HT-29 (cell line): Measurements from ENCODE around the gene SS18L1. TPM values are rescaled to one million over a fixed set of nuclear protein-coding genes. Genes with fewer than 3 reads are reported as not detected.

Experiments used
- DNase-seq: peaks from one replicate; pipeline ENCODE4 v3.0.0-alpha.2; 2015; ENCODE audit warnings: low spot score
- total RNA-seq: library from RNA; depleted of rRNA; stranded (reverse); fragments of >200 nt; shearing (Covaris generic); gene quantifications from 2 replicates; pipeline ENCODE4 v1.2.3, GENCODE V29; 2014

The SS18L1 gene
- total RNA-seq, 1 experiment from 2014 or later: 65.8 TPM

DNA sequence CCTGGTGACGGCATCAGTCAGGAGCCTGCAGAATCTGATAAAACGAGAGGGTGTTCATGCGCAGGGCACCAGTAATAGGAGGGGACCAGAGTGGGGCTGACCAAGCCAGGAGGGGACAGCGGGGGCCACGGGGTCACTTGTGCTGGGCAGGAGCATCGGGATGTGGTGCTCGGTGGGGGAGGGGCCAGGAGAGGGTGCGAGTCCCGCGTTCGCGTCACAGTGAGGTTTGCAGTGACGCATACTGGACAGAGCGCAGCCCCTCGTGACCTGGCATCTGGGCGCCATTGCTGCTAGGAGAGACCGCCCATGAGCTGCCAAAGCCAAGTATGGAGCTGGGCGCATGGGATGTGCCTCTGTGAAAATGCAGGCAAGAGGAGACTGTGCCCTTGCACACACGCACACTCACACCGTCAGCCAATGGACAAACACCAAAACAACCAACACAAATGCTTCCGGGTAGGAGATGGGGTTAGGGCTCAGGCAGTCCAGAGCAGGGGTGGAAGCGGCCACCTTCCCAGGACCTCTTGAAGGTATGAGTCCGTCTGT lies 25.4 kb downstream of the SS18L1 start:
- no peak for DNase-seq

DNA sequence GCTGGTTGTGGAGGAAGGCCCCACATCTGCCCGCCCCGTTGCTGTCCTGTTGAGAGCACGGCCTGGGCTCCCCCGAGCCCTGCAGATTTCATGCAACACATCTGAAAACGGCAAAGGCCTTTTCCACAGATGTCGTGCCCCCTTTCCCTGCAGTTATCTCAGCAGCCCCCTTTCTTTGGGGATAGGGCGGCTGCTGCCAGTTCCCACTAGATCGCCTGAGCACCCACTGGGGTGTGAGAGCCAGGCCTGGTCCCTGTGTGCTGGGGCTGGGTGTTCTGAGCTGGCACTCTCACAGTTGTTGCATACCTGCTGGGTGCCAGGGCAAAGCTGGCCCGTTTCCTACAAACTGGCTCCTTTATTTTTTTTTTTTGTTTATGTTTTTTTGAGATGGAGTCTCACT lies 27.0 kb downstream of the SS18L1 start:
- no peak for DNase-seq

DNA sequence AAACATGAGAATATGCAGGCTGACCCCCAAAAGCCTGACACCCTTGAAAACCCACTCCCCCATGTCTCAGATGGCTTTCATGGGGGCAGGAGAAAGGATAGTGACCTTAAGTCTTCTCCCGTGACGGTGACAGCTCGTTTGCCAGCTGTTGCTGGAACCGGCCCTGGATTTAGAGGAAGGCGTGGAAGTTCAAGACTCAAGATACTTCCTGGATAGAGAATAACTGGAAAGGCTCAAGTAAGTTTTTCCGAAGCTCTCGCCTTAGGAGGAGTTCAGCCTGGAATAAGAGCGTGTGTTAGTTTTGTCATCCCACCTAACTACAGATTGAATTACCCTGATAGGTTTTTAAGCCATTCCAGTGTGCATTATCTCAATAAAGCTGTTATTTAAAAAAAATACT lies 27.7 kb downstream of the SS18L1 start:
- DNase-seq: no peak

DNA sequence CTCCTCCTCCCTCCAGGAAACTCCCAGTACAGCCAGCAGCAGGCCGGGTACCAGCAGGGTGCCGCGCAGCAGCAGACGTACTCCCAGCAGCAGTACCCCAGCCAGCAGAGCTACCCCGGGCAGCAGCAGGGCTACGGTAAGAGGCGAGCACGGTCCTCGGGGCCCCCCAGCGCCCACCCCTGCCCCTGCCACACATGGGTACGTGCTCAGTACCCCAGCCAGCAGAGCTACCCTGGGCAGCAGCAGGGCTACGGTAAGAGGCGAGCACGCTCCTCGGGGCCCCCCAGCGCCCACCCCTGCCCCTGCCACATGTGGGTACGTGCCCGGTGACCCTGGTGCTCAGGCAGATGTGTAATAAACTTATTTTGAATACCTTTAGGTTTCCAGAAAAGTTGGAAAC lies 29.1 kb downstream of the SS18L1 start:
- no peak for DNase-seq

DNA sequence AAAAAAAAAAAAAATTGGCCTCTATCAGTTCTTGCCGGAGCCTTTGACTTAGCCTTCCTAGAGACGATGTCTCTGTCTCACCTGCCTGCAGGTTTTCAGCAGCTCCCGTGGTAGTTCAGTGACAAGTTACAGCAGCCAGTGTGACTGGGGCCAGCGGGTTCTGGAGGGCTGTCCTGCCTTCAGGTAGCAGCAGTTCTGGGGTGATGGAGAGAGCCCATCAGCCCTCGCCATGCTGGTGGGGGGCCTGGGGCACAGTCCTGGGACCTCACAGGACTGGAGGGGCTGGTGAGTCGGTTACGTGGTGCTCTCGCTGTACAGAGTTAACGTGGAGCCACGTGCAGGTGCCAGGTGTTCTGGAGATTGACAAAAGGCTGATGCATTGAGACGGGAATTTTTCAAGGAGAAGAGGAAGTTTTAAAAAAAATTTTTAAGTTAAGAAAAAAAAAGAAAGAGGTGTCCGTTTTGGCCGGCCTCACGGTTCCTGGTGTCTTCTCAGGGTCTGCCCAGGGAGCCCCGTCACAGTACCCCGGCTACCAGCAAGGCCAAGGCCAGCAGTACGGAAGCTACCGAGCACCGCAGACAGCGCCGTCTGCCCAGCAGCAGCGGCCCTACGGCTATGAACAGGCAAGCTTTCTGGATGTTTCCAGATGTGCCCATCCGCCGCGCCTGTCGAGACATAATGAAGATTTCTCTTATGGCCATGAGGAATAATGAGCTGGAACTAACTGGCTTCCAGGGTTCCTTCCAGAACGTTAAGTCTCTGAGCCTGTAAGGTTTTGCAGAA lies 30.6 kb downstream of the SS18L1 start:
- DNase-seq: no peak

DNA sequence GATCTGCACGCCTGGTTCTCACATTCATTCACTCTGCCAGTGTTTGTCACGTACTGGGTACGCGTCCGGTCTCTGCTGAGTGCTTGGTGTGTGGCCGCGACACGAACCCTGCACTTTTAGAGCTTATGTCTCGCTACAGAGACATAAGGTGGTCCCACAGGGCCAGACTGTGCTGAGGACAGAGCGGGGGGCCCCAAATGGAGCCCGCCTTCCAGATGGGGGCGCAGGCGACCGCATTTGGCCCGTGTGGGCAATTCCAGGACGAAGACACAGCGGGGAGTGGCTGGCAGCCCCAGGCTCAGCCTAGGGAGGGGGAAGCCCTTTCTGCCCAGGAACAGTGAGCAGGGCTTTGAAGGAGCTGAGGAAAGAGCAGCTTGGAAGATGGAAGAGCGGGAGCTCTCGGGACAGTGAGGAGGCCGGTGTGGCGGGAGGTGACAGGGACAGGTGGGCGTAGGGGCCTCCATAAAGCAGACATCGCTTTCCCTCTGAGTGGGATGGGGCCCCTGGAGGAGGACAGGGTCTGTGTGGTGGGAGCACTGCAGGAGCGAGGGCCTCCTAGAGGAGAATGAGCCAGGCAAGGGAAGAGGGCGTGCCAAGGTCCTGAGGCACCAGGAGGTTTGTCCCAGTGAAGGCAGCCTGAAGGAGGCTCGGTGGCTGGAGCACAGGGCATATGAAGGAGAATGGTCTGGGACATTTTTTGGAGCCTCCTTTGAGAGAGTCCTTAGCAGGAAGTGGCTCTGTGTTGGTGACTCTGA lies 31.5 kb downstream of the SS18L1 start:
- DNase-seq: no peak

DNA sequence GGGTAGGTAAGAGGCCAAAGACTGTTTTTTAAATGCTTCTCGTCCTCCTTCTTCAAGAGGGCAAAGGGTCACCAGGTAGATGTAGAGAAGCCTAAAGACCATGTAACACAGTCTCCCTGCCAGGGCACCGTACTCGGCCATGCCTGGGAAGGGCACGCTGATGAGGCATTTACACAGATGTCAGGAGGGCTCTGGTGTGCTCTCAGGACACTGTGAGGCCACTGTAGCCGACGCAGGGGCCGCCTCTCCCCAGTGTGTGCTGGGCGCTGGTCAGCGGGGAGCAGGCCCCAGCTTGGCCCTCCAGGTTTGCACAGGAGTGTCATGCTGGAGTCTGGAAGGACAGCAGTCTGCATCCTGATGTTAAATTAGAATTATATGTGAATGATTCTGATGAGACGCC lies 32.1 kb downstream of the SS18L1 start:
- DNase-seq: no peak

DNA sequence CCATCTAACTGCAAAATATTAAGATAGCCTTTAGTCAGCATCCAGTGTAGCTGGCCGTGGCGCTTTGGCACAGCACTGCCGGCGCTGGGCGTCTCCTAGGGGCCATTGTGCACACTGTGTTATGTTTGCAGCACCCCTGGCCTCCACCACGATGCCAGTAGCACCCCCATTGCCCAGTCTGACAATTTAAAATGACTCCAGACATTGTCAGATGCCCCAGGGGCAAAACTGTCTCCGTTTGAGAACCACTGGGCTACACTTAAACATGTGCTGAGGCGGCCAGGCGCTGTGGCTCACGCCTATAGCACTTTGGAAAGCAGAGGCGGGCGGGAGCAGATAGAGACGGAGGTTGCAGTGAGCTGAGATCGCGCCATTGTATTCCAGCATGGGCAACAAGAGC lies 33.3 kb downstream of the SS18L1 start:
- DNase-seq: no peak

DNA sequence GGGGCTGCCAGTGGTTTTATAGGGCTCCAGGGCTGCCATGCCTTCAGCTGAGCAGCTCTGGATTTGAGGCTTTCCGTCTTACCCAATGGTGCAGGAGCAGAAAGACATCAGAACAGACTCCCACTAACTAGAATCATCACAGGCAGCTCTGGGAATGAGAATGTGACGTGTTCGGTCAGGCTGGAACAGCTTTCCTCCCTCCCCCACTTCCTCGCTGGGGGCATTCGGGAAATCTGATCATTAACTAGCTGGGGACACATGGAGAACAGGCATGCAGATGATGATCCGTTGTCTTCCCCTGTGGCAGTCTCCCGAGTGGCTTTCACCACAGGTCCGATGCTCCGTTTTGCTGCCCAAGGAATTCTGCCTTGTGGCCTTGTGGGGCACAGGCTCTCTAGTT lies 33.7 kb downstream of the SS18L1 start:
- DNase-seq: no peak

DNA sequence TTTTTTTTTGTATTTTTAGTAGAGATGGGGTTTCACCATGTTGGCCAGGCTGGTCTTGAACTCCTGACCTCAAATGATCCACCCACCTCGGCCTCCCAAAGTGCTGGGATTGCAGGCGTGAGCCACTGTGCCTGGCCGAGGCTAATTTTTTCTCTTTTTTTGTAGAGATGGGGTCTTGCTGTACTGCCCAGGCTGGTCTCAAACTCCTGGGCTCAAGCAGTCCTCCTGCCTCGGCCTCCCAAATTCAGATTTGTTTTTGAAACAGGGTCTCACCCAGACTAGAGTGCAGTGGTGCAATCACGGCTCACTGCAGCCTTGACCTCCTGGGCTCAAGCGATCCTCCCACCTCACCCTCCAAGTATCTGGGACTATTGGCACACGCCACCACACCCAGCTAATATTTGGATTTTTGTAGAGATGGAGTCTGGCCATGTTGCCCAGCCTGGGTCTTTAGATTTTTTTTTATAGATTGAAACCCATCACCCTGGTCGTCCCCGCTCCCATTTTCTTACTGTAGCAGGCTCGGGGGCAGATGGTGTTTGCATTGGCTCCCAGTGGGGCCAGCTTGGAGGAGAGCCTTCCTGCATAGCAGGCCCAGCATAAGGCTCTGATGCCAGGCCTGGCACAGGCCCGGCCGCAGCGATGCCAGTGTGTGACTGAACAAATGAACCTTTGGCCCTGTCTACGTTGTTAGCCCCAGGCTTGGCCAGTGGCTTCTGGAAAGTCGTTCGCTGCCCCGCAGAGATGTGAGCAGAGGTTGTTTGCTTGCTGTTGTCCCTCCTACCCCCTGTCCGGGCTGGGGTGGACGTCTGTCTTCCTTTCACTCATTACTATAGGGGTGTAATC lies 35.0 kb downstream of the SS18L1 start:
- DNase-seq: no peak

DNA sequence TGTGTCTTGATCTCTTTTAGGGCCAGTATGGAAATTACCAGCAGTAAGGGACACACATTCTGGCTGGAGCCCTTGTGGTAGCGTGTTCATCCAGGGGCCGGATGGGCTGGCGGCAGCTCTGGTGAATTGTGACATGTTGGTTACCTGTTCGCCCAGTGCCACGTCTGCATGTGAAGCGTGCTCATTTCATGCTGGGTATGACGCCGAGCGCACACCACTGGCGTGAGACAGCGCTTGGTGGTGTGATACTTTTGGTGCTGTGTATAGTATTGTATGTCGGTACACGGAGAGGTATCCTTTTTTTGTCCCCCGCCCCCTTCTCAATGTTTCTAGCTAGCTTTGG lies 35.6 kb downstream of the SS18L1 start:
- no peak for DNase-seq

DNA sequence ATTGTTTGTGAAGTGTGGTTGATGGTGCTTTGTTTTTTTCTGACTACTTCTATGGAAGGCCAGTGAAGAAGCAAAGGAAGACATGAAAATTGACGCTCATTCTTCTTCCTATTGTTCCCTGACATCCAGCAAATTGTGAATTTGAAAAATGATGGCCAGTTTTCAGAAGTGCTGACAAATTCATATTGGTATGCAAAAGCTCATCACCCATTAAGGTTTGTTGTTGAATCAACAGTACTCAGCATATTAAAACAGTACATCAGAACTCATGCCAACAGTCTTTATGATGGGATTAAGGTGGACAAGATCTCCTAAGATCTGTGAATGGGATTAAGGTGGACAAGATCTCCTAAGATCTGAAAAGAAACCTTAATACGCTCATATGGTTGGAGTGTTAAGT lies 38.2 kb downstream of the SS18L1 start:
- peak; percentile 4 for DNase-seq

DNA sequence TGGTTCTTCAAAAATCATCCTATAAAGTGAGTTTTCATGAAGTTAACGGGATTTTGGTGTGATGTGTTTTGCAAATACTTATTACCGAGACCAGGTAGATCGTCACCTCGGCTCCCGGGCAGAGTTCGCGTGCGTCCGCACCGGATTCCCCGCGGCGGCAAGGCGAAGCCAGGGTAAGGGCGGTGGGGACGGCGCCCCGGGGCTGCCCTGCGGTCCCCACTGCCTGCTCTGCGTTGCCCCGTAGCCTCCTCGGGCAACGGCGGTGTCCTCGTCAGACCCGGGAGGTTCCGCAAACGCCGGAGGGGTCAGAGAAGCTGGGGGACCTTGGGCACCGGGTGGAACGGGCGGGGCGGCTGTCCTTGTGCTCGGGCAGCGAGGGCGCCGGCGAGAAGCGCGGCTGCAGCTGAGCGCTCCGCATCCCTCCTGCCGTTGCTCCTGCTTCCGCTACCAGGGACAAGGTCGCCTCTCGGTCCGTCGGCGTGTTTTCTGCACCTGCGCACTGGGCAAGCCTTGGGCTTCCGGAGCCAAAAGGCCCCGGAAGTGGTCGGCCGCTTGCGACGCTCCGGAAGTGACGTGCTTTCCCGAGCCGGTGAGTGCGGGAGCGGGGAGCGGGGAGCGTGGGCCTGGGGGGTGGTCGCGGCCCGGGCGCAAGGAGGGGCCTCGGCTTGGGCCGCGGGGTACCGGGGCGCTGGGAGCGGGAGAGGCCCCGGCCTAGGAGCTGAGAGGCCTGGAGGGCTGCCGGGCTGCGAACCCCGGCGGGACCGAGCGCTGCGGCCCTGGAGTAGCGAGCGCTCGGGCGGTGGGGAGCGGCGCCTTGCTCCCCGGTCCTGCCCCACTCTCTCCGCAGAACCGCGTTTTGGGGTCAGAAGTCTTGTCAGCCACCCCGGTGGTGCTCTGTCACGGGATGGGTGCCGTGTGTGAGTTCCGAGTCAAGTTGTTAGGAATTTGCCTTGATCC lies 39.2 kb downstream of the SS18L1 start, which contains the start of gene MTG2:
Gene MTG2, plus strand, starts transcription at position 560 of the 957 bp plus-strand sequence. CDS start 10,393 bp downstream, outside the sequence.
- peak; percentile 99 for DNase-seq

DNA sequence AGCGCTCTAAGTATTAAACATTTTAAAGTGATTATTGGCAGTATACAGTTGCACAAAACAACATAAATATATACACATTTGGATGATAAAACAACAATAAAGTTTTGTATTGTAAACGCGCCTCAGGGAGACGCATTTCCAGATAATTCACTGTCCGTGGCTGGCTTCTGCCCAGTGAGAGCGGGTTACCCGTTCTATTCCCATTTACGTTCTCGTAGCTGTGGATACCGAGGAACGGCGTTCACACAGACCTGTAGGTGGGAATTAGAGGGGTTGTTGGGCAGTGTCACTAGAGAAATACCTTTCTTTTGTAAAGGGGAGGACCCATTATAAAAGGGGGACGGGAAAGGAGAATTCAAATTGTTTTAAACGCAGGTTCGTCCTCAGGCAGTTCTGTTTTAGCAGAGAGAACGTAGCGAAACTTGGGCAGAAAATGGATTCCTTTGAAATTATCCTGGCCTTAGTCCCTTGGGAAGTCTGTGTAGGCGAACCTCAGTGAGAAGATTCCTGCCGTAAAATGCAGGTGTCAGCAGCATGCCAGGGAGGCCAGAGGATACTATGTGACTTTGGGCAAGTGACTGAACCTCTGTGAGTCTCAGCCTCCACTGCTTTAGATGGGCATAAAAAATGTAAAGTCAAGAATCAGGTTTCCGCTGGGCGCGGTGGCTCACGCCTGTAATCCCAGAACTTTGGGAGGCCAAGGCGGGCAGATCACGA lies 40.0 kb downstream of the SS18L1 start:
- DNase-seq: peak; percentile 37

DNA sequence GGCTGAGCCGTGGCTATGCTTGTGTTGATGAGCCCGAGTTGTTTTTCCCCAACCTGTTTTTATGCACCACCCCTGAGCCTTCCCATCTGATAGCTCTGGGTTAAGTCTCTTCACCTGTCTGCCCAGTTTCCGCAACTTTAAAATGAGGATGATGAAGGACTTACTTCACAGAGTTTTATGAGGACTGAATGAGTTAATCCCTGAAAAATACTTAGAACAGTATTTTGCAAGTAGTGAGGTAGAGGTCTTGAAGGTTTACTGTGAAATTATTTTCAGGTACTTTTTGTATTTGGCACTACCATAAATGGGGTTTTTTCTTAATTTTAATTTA lies 42.5 kb downstream of the SS18L1 start:
- no peak for DNase-seq

DNA sequence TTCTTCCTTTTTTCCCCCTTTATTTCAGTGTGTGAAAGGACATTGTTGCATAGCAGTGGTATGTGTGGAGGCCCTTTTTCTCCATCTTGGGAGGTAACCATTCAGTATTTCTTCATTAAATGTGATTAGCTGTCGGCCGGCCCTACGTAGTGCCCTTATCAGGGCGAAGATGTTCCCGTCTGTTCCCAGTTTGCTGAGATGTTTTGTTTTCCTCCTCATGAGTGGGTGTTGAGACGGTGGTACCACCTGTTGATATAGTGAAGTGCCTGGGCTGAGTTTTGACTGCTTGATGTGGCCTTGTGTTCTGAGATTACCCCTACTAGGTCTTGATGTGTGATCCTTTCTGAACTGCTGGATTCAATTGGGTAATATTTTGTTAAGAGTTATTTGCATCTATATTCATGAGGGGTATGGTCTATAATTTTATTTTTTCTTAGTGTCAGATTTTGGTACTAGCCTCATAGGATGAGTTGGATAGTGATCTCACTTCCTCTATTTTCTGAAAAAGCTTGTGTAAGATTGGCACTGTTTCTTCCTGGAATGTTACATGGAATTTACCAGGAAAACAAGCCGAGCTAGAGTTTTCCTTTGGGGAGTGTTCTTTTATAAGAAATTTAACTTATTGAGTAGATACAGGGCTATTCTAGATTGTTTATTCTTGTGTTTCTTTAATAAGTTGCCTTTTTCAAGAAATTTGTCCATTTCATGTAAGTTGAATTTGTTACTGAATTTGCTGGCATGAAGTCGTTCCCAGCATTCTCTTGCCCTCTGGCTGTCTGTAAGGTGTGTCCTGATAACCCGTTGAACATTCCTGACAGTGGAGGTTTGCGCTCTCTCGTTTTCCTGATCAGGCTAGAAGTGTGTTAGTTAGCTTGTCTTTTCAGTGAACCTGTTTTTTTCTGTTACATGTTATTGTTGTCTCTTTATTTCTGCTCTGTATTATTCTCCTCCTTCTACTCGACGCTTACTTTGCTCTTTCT lies 43.6 kb downstream of the SS18L1 start:
- DNase-seq: no peak

DNA sequence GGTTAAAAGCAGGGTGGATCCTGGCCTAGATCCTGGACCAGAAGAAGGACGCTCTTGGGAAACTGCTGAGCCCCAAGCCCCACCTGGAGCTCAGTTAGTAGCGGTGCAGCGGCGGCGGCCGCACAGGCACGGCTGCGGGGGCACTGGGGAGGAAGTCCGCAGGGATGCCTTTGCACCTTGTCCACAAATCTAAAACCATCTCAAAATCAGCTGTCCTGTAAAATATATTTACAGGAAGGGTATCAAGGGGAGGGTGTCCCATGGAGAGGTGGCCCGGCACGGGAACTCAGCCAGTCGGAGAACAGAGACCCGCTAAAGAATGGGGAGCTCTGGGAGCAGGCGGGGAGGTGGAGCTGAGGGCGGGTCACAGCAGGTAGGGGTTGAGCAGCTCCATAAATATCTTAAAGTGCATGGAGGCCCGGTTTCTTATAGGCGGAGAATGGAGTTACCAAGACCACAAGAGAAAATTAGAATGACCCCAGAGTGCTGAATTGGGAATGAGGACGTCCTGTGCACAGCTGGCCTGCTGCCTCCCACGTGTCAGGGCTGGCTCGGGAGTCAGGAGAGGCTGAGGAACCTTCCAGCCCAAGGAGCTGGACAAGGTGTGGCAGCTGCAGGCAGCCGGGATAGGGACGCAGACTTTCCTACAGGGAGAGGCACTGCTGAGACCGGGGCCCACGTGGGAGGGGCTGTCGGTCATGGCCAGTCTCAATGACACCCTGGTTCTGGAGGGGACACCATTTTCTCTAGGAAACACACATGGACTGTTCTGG lies 47.3 kb downstream of the SS18L1 start:
- DNase-seq: no peak
